WTC11 (cell line): Measurements from ENCODE around the gene HELZ.
"Not testable (repeated sequence)": the region's sequence is repeated elsewhere in the genome, so short reads cannot be mapped to it uniquely, and the experiment has no call there.

Experiments used
- CTCF ChIP-seq: fragments of 200-600 bp; IDR thresholded peaks from 2 replicates; pipeline ENCODE4 v1.8.0; 2022; ENCODE audit warnings: antibody characterized with exemption
- SMAD4 ChIP-seq: sonication (generic); formaldehyde crosslinking; IDR thresholded peaks from 2 replicates; pipeline ENCODE4 v1.8.0; 2022; ENCODE audit warnings: mild to moderate bottlenecking, missing genetic modification reagents
- TEAD1 ChIP-seq: sonication (generic); formaldehyde crosslinking; IDR thresholded peaks from 2 replicates; pipeline ENCODE4 v1.8.0; 2022; ENCODE audit warnings: mild to moderate bottlenecking, missing genetic modification reagents

- TF ChIP-seq TEAD1; CTCF; SMAD4 (CRISPR knock-in tag): not testable (repeated sequence)
Observed at GRCh38 chr17:67041119-67041518, 203.9 kb downstream of the HELZ start.
